ENCODE measurements around the gene CFAP74.
"Not testable (repeated sequence)": the region's sequence is repeated elsewhere in the genome, so short reads cannot be mapped to it uniquely, and the experiment has no call there.

Gene CFAP74

DNA sequence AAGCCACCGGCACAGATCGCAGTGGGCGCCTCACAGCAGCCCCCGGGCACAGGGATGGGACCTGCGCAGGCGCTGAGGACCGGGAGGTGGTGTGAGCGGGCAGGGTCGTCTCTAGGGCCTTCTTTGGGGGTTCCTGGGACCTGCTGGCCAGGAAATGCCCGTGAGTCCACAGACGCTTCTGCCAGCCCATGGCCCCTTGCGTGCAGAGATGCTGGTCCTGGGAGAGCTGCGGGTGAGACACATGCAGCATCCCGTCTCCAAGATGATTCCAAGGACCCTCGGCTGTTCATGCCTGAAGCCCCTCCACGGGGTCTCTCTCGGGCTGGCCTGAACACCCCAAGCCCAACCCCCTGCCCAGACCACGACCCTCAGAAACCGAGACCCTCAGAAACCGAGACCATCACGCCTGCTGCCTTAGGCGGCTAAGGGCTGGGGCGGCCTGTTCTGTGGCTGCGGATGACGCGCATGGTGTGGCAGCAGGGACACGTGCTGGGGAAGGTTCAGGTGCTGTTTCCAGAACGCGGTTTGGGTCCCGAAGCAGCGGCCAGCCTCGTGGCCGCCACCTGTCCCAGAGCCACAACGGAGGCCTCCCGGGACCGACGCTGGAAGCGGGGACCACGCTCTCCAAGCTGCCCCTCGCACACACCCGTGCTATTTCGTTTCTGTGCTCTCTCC lies 23.0 kb downstream of the CFAP74 start:
- DNase-seq = no peak
- TF ChIP-seq GATA1 (IDR thresholded peaks at IDR 0.05; ENCODE audit: low read depth, low read length) = no peak
- TF ChIP-seq POLR2A (IDR thresholded peaks at IDR 0.05; ENCODE audit: low read length) = no peak

DNA sequence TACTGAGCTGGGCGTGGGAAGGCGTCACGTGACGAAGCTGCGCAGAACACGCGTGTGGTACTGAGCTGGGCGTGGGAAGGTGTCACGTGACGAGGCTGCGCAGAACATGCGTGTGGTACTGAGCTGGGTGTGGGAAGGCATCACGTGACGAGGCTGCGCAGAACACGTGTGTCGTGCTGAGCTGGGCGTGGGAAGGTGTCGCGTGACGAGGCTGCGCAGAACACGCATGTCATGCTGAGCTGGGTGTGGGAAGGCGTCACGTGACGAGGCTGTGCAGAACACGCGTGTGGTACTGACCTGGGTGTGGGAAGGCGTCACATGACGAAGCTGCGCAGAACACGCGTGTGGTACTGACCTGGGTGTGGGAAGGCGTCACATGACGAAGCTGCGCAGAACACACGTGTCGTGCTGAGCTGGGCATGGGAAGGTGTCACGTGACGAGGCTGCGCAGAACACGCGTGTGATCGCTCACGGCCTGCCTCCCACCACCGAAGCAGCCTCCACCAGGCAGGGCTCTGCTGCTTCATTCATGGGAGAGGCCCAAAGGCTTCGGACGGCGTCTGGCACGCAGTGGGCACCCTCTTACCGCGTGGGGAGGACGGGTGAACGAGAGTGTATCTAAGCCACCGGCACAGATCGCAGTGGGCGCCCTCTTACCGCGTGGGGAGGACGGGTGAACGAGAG lies 24.0 kb downstream of the CFAP74 start:
- no peak for DNase-seq
- TF ChIP-seq POLR2A (IDR thresholded peaks at IDR 0.05; ENCODE audit: low read length) (no peak), GATA1 (IDR thresholded peaks at IDR 0.05; ENCODE audit: low read depth, low read length) (no peak)

DNA sequence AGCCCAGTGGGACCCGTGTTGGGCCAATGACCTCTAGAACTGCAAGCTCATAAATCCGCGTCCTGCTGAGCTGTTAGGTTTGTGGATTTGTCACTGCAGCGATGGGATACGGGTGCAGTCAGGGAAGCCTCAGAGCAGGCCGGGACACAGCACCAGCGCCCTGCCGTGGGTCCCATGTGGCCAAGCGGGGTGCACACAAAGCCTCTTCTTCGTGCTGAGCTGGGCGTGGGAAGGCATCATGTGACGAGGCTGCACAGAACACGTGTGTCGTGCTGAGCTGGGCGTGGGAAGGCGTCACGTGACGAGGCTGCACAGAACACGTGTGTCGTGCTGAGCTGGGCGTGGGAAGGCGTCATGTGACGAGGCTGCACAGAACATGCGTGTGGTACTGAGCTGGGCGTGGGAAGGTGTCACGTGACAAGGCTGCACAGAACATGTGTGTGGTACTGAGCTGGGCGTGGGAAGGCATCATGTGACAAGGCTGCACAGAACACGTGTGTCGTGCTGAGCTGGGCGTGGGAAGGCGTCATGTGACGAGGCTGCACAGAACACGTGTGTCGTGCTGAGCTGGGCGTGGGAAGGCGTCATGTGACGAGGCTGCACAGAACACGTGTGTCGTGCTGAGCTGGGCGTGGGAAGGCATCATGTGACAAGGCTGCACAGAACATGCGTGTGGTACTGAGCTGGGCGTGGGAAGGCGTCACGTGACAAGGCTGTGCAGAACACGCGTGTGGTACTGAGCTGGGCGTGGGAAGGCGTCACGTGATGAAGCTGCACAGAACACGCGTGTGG lies 24.7 kb downstream of the CFAP74 start:
- DNase-seq = not testable (repeated sequence)

DNA sequence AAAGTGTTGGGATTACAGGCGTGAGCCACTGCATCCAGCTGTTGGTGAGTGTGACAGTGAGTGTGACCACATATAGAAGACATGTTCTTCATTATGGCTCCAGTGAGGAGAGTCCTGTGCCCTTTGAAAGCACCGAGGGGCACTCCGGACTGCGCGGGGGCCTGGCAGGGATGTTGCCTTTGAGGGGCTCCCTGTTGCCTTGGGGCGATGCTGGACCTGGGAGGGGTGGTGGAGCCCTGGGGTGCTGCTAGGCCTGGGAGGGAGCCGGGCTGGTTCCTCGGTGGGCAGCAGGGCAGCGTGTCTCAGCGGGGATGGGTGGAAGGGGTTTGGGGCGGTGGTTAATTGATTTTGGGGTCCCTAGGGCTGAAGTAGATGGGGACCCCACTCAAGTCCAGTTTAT lies 25.5 kb downstream of the CFAP74 start:
- no peak for DNase-seq
- TF ChIP-seq POLR2A (IDR thresholded peaks at IDR 0.05; ENCODE audit: low read length) = no peak
- TF ChIP-seq GATA1 (IDR thresholded peaks at IDR 0.05; ENCODE audit: low read depth, low read length) = no peak

DNA sequence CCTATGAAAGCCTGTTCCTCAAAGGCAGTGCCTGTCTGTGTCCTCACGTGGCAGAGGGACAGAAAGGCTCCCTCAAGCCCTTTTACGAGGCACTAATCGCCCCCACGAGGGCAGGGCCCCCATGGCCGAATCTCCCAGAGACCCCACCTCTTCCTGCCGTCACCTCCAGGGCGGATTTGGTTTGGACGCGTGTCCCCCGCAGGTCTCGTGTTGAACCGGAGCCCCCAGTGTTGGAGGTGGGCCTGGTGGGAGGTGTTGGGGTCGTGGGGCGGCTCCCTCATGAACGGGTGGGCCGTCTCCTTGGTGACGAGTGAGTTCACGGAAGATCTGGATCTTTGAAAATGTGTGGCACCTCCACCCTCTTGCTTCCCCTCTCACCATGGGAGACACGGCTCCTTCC lies 27.6 kb downstream of the CFAP74 start:
- TF ChIP-seq POLR2A (IDR thresholded peaks at IDR 0.05; ENCODE audit: low read length) (no peak), GATA1 (IDR thresholded peaks at IDR 0.05; ENCODE audit: low read depth, low read length) (no peak)
- DNase-seq = no peak

DNA sequence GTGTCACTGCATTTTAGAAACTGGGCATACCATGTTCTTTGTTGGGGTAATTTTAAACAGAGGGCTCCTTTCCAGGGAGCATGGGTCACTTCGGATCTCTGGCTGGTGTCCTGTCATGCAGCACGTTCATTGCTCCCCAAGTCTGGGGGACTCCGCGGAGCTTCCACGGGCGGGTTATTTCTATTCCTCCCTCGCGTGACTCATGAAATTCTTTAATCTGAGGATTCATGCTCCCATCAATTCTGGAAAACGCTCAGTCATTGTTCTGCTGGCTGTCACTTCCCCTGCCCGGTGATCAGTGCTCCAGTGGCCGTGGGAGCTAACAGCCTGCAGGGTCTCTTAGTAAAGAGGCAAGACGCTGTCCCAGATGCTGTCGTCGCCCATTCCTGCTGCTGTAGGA lies 28.1 kb downstream of the CFAP74 start:
- TF ChIP-seq GATA1 (IDR thresholded peaks at IDR 0.05; ENCODE audit: low read depth, low read length) = no peak
- no peak for TF ChIP-seq POLR2A (IDR thresholded peaks at IDR 0.05; ENCODE audit: low read length)
- DNase-seq = no peak

DNA sequence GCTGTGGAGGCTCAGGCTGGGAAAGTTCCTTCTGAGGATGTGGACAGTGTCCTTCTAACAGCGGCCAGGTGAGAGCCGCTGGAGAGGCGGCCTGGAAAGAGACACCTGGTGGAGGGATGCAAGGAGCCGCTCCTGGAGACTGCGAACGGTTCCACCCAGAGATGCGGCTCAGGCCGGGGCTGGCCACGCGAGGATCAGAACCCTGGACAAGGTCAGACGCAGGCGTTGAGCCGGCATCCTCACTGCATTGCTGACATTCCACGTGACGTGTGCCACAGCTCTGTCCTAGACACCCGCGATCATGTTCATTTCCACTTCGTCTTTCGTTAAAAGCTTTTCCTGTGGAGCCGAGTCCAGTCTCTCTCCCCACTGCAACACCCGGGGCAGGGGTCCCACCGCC lies 28.8 kb downstream of the CFAP74 start:
- DNase-seq = no peak
- TF ChIP-seq GATA1 (IDR thresholded peaks at IDR 0.05; ENCODE audit: low read depth, low read length) = no peak
- no peak for TF ChIP-seq POLR2A (IDR thresholded peaks at IDR 0.05; ENCODE audit: low read length)

DNA sequence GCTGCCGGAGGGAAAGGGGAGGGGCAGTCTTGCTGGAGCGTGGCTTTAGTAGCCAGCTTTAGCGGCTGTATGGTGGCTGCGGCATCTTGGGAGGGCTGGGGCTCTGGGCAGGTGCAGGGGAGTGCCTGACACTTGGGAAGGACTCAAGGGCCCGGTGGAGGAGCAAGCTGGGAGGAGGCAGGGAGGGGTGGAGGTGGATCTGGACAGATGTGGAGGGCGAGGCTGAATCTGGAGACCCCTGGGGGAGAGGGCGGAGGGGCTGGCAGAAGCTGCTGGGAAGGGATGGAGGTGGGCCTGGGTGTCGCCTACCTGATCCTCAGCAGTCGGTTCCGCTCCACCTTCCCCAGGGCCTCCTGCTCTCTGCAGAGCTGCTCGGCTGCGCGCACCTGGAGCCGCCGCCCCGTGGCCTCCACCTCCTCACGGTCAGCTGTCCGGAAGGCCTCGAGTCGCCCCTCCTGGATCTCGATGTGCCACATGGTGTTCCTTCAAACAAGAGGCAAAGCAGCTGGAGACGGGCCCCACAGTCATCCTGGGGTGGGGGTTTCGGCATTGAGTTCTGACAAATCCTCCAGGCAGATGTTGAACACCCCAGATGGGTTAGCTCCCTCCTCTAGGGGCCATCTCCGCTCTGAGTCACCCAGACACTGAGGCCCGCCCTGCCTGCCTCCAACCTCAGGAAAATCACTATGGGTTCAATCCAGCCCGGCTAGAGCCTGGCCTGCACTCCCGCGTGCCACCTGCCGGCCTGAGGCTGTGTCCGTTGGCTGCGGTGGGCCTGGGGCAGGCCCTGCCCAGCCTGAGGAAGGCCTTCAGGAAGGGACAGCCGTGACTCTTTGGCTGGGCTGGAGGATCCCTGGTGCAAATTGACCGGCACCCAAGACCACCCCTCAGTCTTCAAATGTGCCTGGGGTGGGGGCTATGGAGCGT lies 29.6 kb downstream of the CFAP74 start:
- TF ChIP-seq GATA1 (IDR thresholded peaks at IDR 0.05; ENCODE audit: low read depth, low read length) (no peak), POLR2A (IDR thresholded peaks at IDR 0.05; ENCODE audit: low read length) (no peak)

DNA sequence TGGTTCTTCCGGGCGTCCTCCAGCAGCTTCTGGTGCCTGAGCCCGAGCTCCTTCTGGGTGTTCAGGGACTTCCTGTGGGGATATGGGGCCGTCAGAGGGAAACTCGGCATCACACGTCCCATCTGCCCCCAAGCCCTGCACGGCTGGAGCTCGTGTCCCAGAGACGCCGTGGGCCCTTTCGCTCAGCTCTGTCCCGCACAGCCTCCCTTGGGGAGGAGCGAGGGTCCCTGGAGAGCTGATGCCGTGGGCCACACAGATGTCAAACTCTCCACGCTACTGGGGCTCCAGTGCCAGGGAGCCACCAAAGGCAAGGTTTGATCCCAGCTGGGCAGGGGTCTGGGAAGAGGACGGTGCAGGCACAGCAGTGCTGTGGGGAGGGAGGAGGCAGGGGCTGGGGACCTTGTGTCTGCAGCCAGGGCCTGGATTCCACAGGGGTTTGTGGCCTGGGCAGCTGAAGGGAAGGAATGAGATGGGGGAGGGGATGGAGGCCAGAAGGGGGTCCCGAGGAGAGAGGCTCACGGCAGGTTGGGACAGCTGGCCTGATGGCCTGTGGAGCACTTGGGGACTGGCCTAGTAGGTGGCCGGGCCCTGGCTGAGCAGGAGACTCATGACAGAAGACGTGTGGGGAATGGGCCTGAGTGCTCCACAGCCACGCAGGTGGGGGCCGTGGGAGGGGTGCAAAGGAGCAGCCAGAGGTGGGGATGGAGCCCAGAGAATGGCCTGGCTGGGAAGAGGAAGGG lies 30.4 kb downstream of the CFAP74 start:
- TF ChIP-seq POLR2A (IDR thresholded peaks at IDR 0.05; ENCODE audit: low read length) = no peak
- TF ChIP-seq GATA1 (IDR thresholded peaks at IDR 0.05; ENCODE audit: low read depth, low read length) = no peak
- DNase-seq = no peak

More for the DNA sequence above, 29.6 kb downstream of the CFAP74 start:
- no peak for DNase-seq

DNA sequence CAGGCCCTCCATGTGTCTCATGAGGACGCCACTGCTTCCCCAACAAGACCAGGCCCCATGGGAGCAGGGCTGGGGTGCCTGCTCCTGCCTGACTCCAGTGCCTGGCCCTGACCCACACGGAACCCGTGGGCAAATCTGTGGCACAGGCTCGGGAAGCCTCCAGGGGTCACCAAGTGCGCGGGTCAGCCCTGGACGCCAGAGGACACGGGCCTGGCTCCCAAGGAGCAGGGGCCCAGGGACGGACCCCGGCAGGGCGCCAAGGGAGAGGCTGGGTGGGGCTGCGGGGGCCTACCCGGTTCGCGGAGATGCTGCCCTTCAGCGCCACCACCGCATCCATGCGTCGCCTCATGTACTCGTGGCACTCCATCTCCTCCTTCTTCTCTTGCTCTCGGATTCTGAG lies 31.9 kb downstream of the CFAP74 start:
- TF ChIP-seq POLR2A (IDR thresholded peaks at IDR 0.05; ENCODE audit: low read length) = no peak
- no peak for TF ChIP-seq GATA1 (IDR thresholded peaks at IDR 0.05; ENCODE audit: low read depth, low read length)

DNA sequence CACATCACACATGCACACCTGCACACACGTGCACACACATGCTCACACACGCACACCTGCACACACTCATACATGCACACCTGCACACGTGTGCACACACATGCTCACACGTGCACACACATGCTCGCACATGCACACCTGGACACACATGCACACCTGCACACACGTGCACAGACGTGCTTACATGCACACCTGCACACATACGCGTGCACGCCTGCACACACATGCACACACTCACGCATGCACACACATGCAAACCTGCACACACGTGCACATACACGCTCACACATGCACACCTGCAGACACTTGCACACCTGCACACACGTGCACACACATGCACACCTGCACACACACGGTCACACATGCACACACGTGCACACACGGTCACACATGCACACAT lies 32.6 kb downstream of the CFAP74 start:
- DNase-seq = no peak
- TF ChIP-seq POLR2A (IDR thresholded peaks at IDR 0.05; ENCODE audit: low read length) (no peak), GATA1 (IDR thresholded peaks at IDR 0.05; ENCODE audit: low read depth, low read length) (no peak)

More for the DNA sequence above, 31.9 kb downstream of the CFAP74 start:
- no peak for DNase-seq

DNA sequence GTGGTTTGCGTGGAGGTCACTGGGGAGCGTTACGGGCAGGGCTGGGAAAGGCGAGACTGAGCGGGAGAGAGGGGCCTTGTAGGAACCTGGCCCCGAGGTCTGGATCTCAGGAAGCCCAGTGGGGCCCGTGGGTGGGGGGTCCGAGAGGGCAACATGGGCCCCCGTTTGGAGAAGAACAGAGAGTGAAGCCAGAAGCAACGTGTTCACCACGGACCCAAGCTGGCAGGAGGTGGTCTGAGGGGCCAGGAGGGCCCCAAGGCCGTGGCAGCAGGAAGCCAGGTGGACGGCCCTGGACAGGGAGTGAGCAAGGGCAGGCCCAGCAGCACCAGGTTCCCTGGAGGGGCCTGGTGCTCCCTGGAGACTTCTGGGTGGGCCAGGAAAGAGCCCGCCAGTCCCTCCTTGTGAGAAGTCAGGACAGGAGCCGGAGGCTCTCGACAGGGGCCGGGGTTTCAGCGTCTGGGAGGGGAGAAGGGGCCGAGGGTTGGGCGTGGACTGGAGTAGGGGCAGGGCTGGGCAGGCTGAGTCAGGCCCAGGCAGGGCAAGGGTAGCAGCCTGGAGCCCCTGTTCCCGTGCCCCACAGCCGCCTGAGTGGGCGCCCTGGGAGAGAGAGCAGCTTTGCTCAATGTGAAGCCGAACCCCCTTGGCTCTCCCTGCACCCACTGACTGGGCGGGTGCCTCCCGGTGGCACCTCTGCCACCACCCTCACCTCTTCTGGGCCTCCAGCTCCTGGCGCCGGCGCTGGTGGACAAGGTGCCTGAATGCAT lies 33.5 kb downstream of the CFAP74 start:
- DNase-seq = no peak
- TF ChIP-seq GATA1 (IDR thresholded peaks at IDR 0.05; ENCODE audit: low read depth, low read length) (no peak), POLR2A (IDR thresholded peaks at IDR 0.05; ENCODE audit: low read length) (no peak)

Measured in erythroblast (primary cell).